T-helper 1 cell treated with Interleukin-12 subunit alpha and Interleukin-12 subunit beta and Interleukin-4 antibody, amounts not matched to agents 30 ng/mL and 1 ng/mL, for 36 hours (primary cell): ENCODE data around the gene LCOR. TPM values are rescaled to one million over a fixed set of nuclear protein-coding genes. Genes with fewer than 3 reads are reported as not detected.
"Not testable (repeated sequence)": the region's sequence is repeated elsewhere in the genome, so short reads cannot be mapped to it uniquely, and the experiment has no call there.

ENCODE experiments used
- intact Hi-C: fragments of 100-400 bp; cut with micrococcal nuclease; formaldehyde crosslinking; loops from one replicate; pipeline ENCODE4 v1.15.1; 2024
- total RNA-seq: library from RNA; stranded (reverse); gene quantifications from 2 replicates; pipeline ENCODE4 v1.2.3, GENCODE V29; 2022

The LCOR gene
- total RNA-seq, 1 donor from 2014 or later, result 30.5 TPM

- intact Hi-C loops, result loop anchor here (10.0 kb wide), 1 partner anchor 1141 kb away; the partner anchor contains the start of gene TCTN3
These were observed 3.8 kb downstream of the LCOR start for GRCh38 chr10:96835899-96836298.

DNA sequence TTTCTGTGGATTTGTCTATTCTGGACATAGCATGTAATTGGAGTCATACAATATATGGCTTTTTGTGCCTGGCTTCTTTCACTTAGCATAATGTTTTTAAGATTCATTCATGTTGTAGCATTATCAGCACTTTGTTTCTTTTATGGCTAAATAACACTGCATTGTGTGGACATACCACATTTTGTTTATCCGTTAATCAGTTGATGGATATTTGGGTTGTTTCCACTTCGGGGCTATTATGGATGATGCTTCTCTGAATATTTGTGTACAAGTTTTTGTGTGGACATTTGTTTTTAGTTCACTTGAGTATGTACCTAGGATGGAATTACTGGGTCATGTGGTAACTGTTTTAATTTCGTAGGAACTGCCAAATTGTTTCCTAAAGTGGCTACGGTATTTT lies 6.4 kb downstream of the LCOR start:
- intact Hi-C loops, result loop anchor here (10.0 kb wide), 1 partner anchor 1144 kb away; the partner anchor contains the start of gene TCTN3

DNA sequence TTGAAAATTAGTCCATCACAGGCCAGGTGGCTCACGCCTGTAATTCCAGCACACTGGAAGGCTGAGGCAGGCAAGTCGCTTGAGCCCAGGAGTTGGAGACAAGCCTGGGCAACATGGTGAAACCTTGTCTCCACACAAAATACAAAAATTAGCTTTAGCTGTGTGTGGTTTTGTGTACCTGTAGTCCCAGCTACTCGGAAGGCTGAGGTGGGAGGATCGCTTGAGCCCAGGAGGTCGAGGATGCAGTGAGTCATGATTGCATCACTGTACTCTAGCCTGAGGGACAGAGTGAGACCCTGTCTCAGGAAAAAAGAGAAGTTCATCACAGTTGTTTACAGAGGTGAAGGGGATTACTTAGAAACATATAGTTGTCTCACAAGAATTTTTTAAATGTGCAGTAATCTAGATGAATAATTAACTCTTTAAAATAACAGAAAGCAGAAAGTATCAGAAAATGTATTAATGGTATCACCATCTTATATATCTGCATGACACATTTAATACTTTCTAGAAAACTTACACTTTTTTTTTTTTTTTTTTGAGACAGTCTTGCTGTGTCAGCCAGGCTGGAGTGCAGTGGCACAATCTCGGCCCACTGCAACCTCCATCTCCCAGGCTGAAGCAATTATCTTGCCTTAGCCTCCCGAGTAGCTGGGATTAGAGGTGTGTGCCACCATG lies 8.9 kb downstream of the LCOR start:
- intact Hi-C loops, result no loop called here

GRCh38 chr10:96842896-96843723 lies 11.0 kb downstream of the LCOR start:
- intact Hi-C loops, result no loop called here

DNA sequence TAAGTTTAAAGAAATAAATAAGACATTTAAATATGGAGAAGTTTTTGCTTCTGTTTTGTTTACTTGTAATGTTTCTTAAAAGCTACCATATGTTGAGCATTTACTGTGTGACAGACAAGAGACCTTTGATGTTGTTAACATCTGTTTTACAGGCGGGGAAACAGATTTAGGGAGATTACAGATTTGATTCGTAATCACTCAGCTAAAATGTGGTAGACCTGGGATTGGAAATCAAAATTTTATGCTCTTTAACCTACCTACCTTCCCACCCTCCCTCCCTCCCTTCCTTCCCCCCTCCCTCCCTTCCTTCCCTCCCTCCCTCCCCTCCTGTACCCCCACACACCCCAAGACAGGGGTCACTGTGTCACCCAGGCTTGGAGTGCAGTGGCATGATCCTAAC lies 11.7 kb downstream of the LCOR start:
- intact Hi-C loops, result no loop called here

DNA sequence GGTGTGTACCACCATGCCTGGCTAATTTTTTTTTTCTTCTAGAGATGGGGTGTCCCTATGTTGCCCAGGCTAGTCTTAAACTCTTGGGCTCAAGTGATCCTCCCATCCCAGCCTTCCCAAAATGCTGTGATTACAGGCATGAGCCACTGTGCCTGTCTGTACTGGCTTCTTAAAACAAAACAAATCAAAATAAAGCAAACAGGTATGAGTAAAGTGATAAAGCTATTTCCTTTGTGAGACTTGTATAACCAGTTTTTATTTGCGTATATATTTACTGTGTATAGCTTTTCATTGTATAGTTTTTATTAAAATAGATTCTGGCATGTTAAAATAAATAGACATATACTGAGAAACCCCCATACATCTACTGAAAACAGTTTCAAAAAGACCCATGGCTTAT lies 14.3 kb downstream of the LCOR start:
- intact Hi-C loops, result no loop called here

GRCh38 chr10:96846926-96847325 lies 14.8 kb downstream of the LCOR start:
- intact Hi-C loops, result no loop called here

DNA sequence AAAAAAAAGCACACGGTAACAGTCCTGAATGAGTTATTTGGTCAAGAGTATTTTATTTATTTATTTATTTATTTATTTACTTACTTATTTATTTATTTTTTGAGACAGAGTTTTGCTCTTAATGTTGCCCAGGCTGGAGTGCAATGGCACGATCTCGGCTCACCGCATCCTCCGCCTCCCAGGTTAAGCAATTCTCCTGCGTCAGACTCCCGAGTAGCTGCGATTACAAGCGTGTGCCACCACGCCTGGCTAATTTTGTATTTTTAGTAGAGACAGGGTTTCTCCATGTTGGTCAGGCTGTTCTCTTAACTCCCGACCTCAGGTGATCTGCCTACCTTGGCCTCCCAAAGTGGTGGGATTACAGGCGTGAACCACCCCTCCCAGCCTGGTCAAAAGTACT lies 15.3 kb downstream of the LCOR start:
- intact Hi-C loops, result not testable (repeated sequence)

GRCh38 chr10:96850113-96850512 lies 18.0 kb downstream of the LCOR start:
- intact Hi-C loops, result no loop called here

DNA sequence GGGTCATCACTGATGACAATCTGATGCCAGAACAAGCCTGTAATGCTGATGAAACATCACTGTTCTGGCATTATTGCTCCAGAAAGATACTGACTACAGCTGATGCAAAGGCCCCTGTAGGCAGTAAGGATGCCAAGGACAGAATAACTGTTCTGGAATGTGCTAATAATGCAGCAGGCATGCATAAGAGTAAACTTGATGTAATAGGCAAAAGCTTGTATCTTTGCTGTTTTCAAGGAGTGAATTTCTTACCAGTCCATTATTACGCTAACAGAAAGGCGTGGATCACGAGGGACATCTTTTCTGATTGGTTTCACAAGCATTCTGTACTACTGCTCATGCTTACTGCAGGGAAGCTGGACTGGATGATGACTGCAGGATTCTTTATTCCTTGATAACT lies 18.7 kb downstream of the LCOR start:
- intact Hi-C loops, result no loop called here

DNA sequence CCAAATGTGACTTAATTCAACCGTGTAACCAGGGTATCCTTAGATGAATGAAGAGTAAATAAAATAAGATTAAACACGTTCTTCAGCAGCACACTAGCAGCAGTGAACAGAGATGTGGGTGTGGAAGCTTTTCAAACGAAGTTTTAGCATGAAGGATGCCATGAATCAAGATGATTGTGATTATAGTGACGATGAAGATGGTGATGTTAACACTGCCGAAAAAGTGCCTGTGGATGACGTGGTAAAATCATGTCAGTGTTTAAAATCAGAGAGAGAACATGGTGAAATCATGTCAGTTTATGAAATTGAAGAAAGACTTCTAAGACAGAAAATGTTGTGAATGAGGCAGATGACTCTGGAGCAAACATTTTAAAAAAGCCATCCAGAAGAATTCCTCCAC lies 19.2 kb downstream of the LCOR start:
- intact Hi-C loops, result no loop called here

GRCh38 chr10:96856317-96856716 lies 24.2 kb downstream of the LCOR start:
- intact Hi-C loops, result no loop called here

DNA sequence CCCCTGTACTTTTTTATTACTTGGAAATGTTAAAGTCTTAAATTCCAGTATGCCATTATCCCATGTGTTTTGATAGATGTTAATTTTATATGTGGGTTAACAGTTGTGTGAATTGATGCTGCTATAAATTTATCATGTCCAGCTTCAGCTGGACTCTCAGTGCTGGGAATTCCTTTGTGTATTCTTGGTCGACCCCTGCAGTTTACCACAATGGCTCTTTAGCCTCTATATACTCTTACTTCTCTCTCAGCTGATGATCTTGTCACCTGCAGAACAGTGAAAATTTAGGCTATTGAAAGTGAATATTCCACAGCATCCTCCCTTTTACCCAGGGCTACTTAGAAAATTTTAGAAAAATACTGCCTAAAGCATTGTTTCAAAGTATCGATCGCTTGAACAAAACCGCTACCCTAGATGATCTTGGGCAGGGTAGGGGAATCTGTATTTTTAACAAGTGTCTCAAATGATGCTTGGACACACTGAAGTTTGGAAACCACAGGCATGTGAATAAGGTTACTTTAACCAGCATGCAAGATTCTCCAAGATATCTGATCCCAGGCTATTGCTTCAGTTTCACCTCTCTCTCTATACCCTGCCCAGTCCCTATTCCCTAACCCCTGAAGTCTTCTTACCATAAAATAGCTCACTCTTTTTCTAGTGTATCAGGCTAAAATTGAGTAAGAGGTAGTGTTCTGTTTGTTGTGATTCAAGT lies 25.4 kb downstream of the LCOR start:
- intact Hi-C loops, result no loop called here

DNA sequence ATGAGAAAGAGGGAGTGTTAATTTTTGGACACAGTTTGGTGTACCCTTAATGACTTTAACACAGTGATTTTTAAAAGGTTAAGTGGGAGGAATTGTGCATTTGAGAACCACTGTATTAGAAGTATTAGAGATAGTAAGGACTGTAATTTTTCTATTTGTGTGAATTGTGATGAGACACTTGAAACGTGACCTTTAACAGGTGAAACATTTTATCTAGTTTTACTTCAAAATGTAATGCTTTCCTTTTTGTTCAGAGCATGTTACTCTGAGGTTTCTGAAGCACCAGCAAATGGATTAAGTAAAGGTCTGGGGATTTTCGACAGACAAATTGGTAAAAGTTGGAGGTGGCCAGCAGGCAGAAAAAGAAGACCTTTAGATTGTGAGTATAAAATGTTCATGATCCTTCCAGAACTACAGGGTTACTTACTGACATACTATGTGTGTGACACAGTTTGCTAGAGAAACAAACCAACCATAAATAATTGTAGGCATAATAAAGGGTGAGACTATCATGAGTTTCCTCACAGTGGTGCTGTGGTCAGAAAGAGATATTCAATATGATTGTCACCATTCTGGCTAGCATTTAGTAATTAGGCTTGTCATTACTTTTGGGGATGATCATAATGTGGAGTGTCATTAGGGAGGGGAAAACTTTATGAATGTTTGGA lies 26.1 kb downstream of the LCOR start:
- intact Hi-C loops, result no loop called here

DNA sequence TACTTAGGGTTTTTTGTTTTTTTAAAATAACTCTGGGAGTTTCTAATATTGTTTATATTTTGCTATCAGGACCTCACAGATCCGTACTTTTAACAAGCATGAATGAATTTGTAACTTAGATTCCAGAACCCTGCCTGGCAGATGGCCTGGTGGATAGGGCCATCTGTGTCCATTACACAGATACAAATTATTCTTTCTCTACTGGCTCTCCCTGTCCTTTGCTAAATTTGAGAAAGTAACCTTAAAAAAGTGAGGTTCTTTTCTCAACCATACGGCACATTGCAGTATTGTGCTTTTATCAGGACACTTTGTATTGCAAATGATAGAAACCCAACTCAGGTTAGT lies 26.6 kb downstream of the LCOR start:
- intact Hi-C loops, result no loop called here

DNA sequence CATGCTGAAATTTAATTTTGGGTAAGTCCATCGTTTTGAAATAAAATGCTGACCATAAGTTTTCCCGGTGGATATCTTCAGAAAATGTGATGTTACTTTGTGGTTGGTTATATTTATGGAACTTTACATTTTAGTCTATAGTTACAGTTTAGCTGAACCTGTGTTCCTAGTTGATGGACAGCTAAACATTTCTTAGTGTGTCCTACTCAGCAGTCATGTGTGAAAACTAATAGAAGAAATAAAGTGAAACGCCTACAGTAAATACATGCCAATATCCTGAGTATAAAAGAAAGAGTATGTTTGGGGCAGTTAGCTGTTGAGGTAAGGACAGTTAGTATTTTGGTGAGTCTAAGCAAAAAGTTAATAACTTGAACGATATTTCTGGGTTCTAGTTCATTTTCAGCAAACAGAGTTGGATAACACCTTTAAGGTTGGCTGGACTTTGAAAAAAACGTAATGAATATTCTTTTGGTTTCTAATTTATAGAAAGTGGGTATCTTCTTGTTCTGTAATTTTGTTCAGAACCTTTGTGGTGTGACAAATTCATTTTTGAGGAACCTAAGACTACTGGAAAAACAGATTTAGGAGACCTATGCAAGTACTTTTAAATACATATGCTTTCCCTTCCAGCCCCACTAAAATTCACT lies 28.7 kb downstream of the LCOR start:
- intact Hi-C loops, result no loop called here

DNA sequence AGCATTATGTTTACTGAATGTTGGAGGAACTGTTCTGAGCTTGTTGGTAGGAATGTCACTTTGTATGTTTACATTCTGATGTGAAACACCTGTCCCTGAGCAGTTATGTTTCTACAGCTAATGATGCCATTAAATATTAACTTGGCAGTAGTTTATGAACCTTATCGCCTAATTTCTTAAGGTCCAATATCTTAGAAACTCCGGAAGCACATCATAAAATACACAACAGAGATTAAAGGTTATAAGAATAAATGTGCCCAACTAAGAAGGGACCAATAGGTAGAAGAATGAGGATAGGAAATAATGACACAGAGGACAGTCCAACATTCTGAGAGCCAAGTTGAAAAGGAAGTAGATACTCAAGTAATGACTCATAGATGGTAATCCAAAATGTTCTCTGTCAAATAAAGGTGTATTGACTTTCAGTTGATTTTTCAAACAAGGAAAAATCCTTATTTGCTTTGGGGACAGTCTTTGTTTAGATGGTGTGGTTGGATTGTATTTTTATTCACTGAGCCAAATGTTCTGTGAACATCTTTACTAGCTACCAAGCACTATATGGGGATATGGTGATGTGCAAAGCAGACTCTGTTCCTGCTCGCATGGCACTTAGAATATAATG lies 31.9 kb downstream of the LCOR start:
- intact Hi-C loops, result no loop called here

DNA sequence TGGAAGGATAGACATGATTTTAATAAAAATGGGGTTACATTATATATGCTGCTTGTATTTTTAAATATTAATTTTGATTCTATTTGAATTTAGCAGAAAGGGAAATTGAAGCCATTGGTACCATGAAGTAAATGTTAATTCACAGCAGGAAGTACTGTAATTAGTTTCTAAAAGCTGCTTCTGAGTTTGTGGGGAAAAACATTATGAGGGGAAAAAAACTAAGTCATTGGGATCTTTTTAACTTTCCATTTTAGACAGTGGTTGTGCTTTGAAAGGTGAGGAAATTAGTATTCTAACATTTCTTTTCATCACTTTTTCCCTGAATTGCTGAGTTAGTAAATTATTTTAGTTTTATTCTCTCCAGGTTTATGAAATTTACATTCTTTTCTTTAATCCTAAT lies 41.0 kb downstream of the LCOR start:
- intact Hi-C loops, result no loop called here

DNA sequence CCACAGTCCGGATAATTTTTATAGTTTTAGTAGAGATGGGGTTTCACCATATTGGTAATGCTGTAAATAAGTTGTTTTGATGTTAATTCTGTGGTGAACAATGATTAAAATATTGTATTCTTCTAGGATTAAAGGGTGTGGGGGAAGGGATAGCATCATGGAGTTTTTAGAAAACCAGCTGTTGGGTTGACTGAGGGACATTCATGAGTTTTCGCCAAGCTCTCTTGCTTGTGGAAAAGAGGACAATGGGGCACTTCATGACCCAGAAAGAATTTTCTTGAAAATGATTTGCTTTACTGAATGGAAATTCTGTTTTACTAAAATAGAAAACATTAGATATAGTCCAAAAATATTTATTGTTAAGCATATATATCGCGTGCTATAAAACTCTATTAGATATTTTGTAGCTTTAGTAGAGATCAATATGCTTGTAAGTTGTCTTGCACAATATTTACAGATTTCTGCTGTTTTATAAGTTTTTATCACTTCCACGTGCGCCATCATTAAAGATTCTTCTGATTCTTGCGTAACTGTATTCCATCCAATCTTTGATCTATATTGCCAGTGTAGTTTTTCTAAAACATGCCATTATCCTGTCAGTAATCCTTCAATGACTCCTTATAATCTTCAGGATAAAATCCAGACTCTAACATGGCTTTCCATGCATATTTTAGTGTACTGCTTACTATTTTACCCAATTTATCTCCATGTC lies 41.8 kb downstream of the LCOR start:
- intact Hi-C loops, result no loop called here

GRCh38 chr10:96878057-96878456 lies 46.0 kb downstream of the LCOR start:
- intact Hi-C loops, result no loop called here
